Neural cell (in vitro differentiated cells): ENCODE data around the gene RNF123. TPM values are rescaled to one million over a fixed set of nuclear protein-coding genes. Genes with fewer than 3 reads are reported as not detected.

Experiments
- H2AFZ ChIP-seq: fragments of 200-600, 300-800 bp; sonication (generic), shearing (Covaris generic); 2 replicates; pipeline ENCODE4 v1.6.0; 2014; ENCODE audit warnings: low read depth, mild to moderate bottlenecking, antibody characterized with exemption, low read length, moderate library complexity
- H3F3A ChIP-seq: fragments of 200-600 bp; shearing (Covaris generic); 2 replicates; pipeline ENCODE4 v1.6.1; 2016; ENCODE audit warnings: mild to moderate bottlenecking, moderate library complexity, mixed read lengths, antibody characterized with exemption, low read length; ENCODE audit not compliant: insufficient read depth, poor library complexity, severe bottlenecking
- H3K27ac ChIP-seq: fragments of 200-600, 300-800 bp; sonication (generic), shearing (Covaris generic); 2 replicates; pipeline ENCODE4 v1.5.1; 2014; ENCODE audit warnings: mild to moderate bottlenecking, low read length, moderate library complexity
- H3K27me3 ChIP-seq: fragments of 300-800, 200-600 bp; sonication (generic), shearing (Covaris generic); 2 replicates; pipeline ENCODE4 v1.6.0; 2014; ENCODE audit warnings: mild to moderate bottlenecking, low read depth, low read length, moderate library complexity; ENCODE audit not compliant: insufficient read depth
- H3K36me3 ChIP-seq: fragments of 300-800, 200-600 bp; sonication (generic), shearing (Covaris generic); 2 replicates; pipeline ENCODE4 v1.5.1; 2014; ENCODE audit warnings: mild to moderate bottlenecking, antibody characterized with exemption, low read length, moderate library complexity; ENCODE audit not compliant: insufficient read depth
- H3K4me2 ChIP-seq: fragments of 300-800, 200-600 bp; sonication (generic), shearing (Covaris generic); 2 replicates; pipeline ENCODE4 v1.6.0; 2014; ENCODE audit warnings: mild to moderate bottlenecking, low read length
- H3K4me3 ChIP-seq: fragments of 300-800, 200-600 bp; sonication (generic), shearing (Covaris generic); 2 replicates; pipeline ENCODE4 v1.5.1; 2014; ENCODE audit warnings: mild to moderate bottlenecking, low read length, moderate library complexity
- H3K79me2 ChIP-seq: fragments of 200-600 bp; shearing (Covaris generic); replicated peaks from 2 replicates; pipeline ENCODE4 v1.6.0; 2014; ENCODE audit warnings: mild to moderate bottlenecking, low read length, moderate library complexity; ENCODE audit not compliant: insufficient read depth
- H3K9ac ChIP-seq: fragments of 300-800, 200-600 bp; sonication (generic), shearing (Covaris generic); 2 replicates; pipeline ENCODE4 v1.6.1; 2016; ENCODE audit warnings: mild to moderate bottlenecking, low read length, mixed read lengths
- H3K9me2 ChIP-seq: fragments of 200-600 bp; shearing (Covaris generic); 2 replicates; pipeline ENCODE4 v1.6.1; 2016; ENCODE audit warnings: mild to moderate bottlenecking, low read length, mixed read lengths; ENCODE audit not compliant: insufficient read depth
- H3K9me3 ChIP-seq: fragments of 200-600, 300-800 bp; sonication (generic), shearing (Covaris generic); 2 replicates; pipeline ENCODE4 v1.6.1; 2016; ENCODE audit warnings: mild to moderate bottlenecking, mixed run types, low read length, moderate library complexity, mixed read lengths
- H4K20me1 ChIP-seq: fragments of 200-600 bp; shearing (Covaris generic); 2 replicates; pipeline ENCODE4 v1.6.1; 2016; ENCODE audit warnings: mild to moderate bottlenecking, mixed run types; ENCODE audit not compliant: insufficient read depth
- CTCF ChIP-seq: fragments of 450-650 bp; IDR thresholded peaks from 2 replicates; pipeline ENCODE4 v1.5.1; 2014; ENCODE audit warnings: antibody characterized with exemption, mild to moderate bottlenecking, moderate library complexity; ENCODE audit not compliant: poor library complexity, severe bottlenecking
- EP300 ChIP-seq: fragments of 450-650 bp; conservative IDR thresholded peaks from 2 replicates; pipeline ENCODE4 v1.6.1; 2014; ENCODE audit warnings: antibody characterized with exemption, mild to moderate bottlenecking, moderate library complexity; ENCODE audit not compliant: poor library complexity, severe bottlenecking
- EZH2 ChIP-seq: fragments of 200-600, 300-800 bp; shearing (Covaris generic), sonication (generic); IDR thresholded peaks from 2 replicates; pipeline ENCODE4 v1.6.1; 2014; ENCODE audit warnings: antibody characterized with exemption, low read length, borderline replicate concordance, mild to moderate bottlenecking; ENCODE audit not compliant: insufficient read depth, poor library complexity, severe bottlenecking
- MXI1 ChIP-seq: fragments of 450-650 bp; conservative IDR thresholded peaks from 2 replicates; pipeline ENCODE4 v1.6.1; 2014; ENCODE audit warnings: antibody characterized with exemption, mild to moderate bottlenecking; ENCODE audit not compliant: poor library complexity, severe bottlenecking
- POLR2AphosphoS5 ChIP-seq: IDR thresholded peaks from 2 replicates; pipeline ENCODE4 v1.6.1; 2012
- RAD21 ChIP-seq: fragments of 450-650 bp; conservative IDR thresholded peaks from 2 replicates; pipeline ENCODE4 v1.6.1; 2014; ENCODE audit warnings: antibody characterized with exemption, mild to moderate bottlenecking, moderate library complexity
- REST ChIP-seq: IDR thresholded peaks from 2 replicates; pipeline ENCODE4 v1.6.1; 2012; ENCODE audit warnings: borderline replicate concordance
- SMC3 ChIP-seq: fragments of 450-650 bp; conservative IDR thresholded peaks from 2 replicates; pipeline ENCODE4 v1.6.1; 2014; ENCODE audit warnings: antibody characterized with exemption, mild to moderate bottlenecking, moderate library complexity; ENCODE audit not compliant: poor library complexity
- TAF1 ChIP-seq: IDR thresholded peaks from 2 replicates; pipeline ENCODE4 v1.6.1; 2012; ENCODE audit warnings: low read depth
- polyA plus RNA-seq: library from polyadenylated mRNA; depleted of rRNA; stranded (reverse); fragments of >200 nt; gene quantifications from 2 replicates; pipeline ENCODE4 v1.2.3, GENCODE V29; 2014

The RNF123 gene
- polyA plus RNA-seq, 1 donor from 2014 or later, result 27.4 TPM

- Histone ChIP-seq H3K36me3 (no peaks in the 10 kb centered on the region), H3K27ac (no peak overlapping the region)
- no peak for TF ChIP-seq POLR2AphosphoS5
- TF ChIP-seq EP300, result no peak
- TF ChIP-seq EZH2, result no peak
- TF ChIP-seq RAD21, result no peak
- TF ChIP-seq MXI1, result no peak
- no peak for TF ChIP-seq SMC3
- no peak for TF ChIP-seq REST
- no peak for TF ChIP-seq CTCF
Observed at GRCh38 chr3:49704629-49705028, 15.3 kb downstream of the RNF123 start.

GRCh38 chr3:49705390-49705960 lies 16.1 kb downstream of the RNF123 start:
- Histone ChIP-seq H3K27me3 (no peaks in the 10 kb centered on the region), H2AFZ (no peak overlapping the region), H3K79me2 (no peaks in the 10 kb centered on the region), H3K9ac (no peak overlapping the region), H4K20me1 (no peaks in the 10 kb centered on the region), H3K9me3 (no peaks in the 10 kb centered on the region), H3K9me2 (no peaks in the 10 kb centered on the region), H3K36me3 (no peaks in the 10 kb centered on the region), H3K4me3 (no peak overlapping the region), H3F3A (no peaks in the 10 kb centered on the region), H3K4me2 (no peak overlapping the region), H3K27ac (no peak overlapping the region)
- TF ChIP-seq EP300 (no peak), SMC3 (no peak), MXI1 (no peak), EZH2 (no peak), CTCF (no peak), POLR2AphosphoS5 (no peak), TAF1 (no peak), RAD21 (no peak), REST (no peak)

More at GRCh38 chr3:49704629-49705028, 15.3 kb downstream of the RNF123 start:
- Histone ChIP-seq H3K9me3 (no peaks in the 10 kb centered on the region), H3F3A (no peaks in the 10 kb centered on the region), H3K27me3 (no peaks in the 10 kb centered on the region), H3K4me3 (no peak overlapping the region), H2AFZ (no peak overlapping the region), H4K20me1 (no peaks in the 10 kb centered on the region), H3K9me2 (no peaks in the 10 kb centered on the region), H3K79me2 (no peaks in the 10 kb centered on the region), H3K9ac (no peak overlapping the region), H3K4me2 (no peak overlapping the region)
